Superior temporal gyrus (tissue), 1 donor: Measurements from ENCODE around the gene DTNB.

Experiments
- DNase-seq: peaks from one replicate; pipeline ENCODE4 v3.0.0-alpha.2; 2016; ENCODE audit errors: extremely low spot score

DTNB gene

GRCh38 chr2:25632396-25632795, 41.0 kb downstream of the DTNB start:
- DNase-seq, result no peak

GRCh38 chr2:25624635-25625034, 48.7 kb downstream of the DTNB start:
- no peak for DNase-seq

- DNase-seq, result no peak
Measured at GRCh38 chr2:25623361-25623760, 50.0 kb downstream of the DTNB start.

GRCh38 chr2:25620711-25621110, 52.7 kb downstream of the DTNB start:
- no peak for DNase-seq

DNA sequence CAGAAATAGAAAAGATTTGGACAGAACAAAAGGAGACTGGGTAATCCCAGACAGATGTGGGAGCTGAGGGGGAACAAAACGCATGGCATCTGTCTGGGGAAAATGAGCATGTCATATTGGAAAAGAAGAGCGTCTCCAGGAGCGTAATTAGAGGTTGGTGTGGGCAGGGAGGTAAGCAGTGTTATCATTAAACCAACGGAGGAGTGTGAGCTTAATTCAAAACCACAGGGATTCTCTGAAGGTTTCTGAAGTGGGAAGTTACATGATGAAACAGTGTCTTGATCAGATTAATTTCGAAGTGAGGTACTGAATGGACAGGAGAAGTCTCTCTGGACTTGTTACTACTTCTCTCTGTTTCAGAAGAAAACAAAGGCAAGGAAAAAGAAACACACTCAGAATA, 53.3 kb downstream of the DTNB start:
- DNase-seq, result no peak

GRCh38 chr2:25619185-25619584, 54.2 kb downstream of the DTNB start:
- no peak for DNase-seq

DNA sequence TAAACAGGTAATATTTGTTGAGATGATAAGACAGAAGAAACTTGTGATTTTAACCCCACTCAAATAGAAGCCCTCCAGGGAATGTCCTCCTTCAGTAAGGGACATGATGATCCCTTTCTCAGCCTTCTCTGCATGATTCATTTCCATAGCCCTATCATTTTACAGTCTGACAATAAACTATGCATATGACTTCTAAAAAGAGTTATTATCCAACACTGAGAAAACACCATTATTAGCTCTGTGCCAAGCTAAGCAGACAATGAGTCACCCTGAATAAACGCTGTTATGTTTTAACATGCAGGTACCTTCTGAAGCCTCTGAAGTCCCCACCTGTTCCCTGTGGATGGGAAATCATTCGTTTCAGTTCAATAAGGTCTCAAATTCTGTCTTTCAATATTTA, 54.7 kb downstream of the DTNB start:
- no peak for DNase-seq

- DNase-seq, result no peak
Measured at GRCh38 chr2:25617948-25618646, 55.3 kb downstream of the DTNB start.

GRCh38 chr2:25615920-25616319, 57.5 kb downstream of the DTNB start:
- DNase-seq, result no peak

DNA sequence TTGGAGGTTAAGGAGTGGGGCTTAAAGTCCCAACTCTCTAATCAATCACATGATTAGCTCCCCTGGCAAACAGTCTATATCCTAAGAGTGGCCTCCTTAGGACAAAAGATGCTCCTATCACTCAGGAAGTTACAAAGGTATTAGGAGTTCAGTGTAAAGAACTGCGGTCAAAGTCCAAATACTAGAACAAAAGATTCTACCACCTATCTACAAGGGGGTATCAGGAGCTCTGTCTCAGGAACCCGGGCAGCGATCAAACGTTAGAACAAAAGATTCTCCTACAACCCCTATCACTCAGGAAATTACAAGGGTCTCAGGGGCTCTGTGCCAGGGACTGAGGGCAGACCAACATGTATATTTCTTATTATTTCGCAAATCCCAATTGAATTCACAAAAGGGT, 58.0 kb downstream of the DTNB start:
- DNase-seq, result no peak

GRCh38 chr2:25614711-25615110, 58.7 kb downstream of the DTNB start:
- no peak for DNase-seq

GRCh38 chr2:25608718-25609117, 64.7 kb downstream of the DTNB start:
- DNase-seq, result peak; percentile 8

- DNase-seq, result peak; percentile 84
Measured at GRCh38 chr2:25606892-25607291, 66.5 kb downstream of the DTNB start.

GRCh38 chr2:25602333-25602723, 71.0 kb downstream of the DTNB start:
- no peak for DNase-seq

- DNase-seq, result peak; percentile 8
Measured at GRCh38 chr2:25601711-25602332, 71.6 kb downstream of the DTNB start.

- DNase-seq, result peak; percentile 91
Measured at GRCh38 chr2:25598911-25599310, 74.5 kb downstream of the DTNB start.

DNA sequence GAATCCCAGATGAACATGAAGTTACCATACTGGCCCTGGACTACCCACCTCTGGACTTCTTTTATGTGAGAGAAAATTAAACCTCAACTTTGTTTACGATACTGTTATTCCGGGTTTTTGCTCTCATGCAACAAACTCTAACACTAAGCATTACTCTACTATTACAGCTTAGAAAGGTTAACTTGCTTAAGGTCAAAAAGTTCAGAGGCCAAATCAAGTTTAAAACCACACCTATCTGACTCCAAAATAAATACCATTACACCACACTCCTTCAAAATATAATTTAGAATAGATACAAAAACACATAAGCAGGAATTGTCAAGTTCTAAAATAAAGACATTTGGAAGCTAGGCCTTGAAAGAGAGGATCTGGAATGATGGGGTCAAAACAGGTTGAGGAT, 75.0 kb downstream of the DTNB start:
- DNase-seq, result no peak

GRCh38 chr2:25597881-25598280, 75.5 kb downstream of the DTNB start:
- no peak for DNase-seq

DNA sequence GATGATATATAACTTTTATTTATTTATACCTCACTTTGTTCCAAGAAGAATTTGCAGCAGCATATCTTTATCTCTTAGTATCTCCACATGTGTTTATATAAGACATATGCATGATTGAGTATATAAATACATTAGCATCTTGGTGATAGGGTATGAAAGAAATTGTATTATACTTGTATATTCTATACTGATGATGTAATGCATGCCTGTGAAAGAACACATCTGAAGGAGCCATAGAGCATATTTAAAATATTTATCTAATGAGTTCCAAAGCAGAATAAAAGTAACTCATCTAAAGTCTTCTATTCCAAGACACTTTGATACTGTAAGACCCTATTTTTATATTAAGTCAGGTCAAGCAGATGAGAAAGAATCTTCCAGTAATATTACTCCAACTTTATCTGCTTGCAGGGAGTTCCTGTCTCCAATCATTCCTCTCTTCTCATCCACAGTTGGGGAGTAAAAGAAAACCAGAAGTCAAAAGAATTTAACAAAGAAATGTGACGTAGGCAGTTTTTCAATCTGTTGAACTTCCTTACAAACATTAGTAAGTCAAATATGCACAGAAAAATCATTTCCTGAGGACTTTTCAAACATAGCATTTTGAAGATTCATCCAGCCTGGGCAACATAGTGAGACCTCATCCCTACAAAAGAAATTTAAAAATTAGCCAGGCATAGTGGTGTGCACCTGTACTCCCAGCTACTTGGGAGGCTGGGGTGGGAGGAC, 76.7 kb downstream of the DTNB start:
- no peak for DNase-seq

DNA sequence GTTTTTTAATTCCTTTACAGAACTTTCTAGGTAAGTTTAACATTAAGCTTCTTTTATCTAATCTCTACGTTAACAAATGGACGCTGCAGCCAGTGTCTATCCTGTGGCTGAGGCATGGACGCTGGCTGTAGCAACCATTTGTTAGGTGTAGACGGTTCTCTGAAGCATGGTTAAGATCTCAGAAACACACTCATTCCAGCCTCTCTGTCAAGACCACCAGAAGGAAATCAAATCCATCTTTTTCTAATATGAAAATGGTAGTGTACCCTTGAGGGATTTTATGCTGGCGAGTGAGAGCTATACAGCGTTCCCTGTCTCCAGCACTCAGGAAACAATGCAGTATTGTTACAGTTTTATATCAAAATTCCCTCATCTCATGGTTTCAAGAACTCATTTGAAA, 78.0 kb downstream of the DTNB start:
- DNase-seq, result peak; percentile 78

- peak; percentile 73 for DNase-seq
Measured at GRCh38 chr2:25594991-25595390, 78.4 kb downstream of the DTNB start.

GRCh38 chr2:25592766-25593292, 80.5 kb downstream of the DTNB start:
- peak; percentile 88 for DNase-seq
